Measurements from ENCODE around the gene CDK10.
"Not testable (repeated sequence)": the region's sequence is repeated elsewhere in the genome, so short reads cannot be mapped to it uniquely, and the experiment has no call there.

CDK10 gene

DNA sequence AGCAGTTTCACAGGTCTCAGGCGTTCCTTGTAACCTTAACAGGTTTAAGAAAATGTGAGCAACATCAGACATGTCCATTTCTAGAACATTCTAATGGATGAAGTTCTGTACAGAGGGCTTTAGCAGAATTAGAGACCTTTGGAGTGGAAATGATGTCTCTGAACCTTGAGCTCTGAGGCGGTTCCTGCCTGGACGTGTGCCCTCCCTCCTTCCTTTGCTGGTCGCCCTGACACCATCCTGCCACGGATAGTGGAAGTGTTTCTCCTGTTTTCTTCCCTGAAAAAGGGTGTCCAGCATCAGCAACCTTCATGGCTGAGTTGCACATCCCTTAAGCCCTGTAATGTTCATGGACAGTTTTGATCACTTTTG is 17.7 kb upstream of the CDK10 start:
- no peak for DNase-seq

DNA sequence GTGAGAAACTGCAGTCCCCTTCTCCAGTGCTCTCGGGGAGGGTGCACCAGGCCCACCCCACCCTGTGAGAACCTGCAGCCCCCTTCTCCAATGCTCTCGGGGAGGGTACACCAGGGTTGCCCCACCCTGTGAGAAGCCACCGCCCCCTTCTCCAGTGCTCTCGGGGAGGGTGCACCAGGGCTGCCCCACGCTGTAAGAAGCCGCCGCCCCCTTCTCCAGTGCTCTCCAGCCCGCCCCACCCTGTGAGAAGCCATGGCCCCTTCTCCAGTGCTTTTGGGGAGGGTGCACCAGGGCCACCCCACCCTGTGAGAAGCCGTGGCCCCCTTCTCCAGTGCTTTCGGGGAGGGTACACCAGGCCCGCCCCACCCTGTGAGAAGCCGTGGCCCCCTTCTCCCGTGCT is 16.7 kb upstream of the CDK10 start:
- DNase-seq = no peak

DNA sequence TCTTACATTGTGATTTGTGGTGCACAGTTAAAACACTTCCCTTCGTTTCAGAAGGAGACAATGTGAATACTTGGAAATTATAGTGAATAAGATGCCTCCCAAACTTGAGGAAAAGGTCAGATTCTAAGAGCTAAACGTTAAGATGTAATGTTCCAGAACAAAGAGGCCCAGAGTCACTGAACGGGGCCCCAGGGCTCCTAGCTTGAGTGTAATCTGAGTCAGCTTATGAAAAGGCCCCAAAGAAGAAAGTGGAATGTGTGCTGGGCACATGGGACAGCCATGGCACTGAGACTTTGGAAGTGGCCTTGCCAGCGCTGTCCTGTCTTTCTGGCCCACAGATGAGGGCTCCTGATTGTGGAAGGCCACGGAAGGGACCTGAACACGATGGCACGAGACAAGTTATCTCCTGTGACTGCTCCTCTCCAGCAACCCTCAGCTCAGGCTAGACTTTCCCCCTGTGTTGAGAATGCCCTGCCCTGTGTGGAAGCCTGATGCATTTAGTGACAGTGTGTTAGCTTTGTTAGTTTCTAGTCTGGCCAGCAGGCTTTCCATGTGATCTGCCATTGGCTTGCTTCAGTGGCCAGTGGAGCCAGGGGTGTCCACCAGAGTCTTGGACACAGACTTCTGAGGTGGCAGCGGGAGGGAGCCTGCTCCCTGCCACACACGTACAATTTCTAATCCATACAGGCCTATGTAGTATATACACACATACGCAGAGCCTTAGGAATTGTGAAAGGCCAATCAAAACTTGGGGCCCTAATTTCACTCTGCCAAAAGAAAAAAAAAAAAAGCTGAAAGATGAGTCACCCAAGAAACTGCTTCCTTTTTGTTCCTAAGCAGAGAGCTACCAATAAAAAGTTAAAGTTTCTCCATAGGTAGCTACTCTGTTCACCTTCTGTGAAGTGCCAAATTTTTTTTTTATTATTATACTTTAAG is 15.7 kb upstream of the CDK10 start:
- no peak for DNase-seq

DNA sequence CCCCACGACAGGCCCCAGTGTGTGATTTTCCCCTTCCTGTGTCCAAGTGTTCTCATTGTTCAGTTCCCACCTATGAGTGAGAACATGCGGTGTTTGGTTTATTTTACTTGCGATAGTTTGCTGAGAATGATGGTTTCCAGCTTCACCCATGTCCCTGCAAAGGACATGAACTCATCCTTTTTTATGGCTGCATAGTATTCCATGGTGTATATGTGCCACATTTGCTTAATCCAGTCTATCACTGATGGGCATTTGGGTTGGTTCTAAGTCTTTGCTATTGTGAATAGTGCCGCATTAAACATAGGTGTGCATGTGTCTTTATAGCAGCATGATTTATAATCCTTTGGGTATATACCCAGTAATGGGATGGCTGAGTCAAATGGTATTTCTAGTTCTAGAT is 14.9 kb upstream of the CDK10 start:
- DNase-seq = not testable (repeated sequence)

DNA sequence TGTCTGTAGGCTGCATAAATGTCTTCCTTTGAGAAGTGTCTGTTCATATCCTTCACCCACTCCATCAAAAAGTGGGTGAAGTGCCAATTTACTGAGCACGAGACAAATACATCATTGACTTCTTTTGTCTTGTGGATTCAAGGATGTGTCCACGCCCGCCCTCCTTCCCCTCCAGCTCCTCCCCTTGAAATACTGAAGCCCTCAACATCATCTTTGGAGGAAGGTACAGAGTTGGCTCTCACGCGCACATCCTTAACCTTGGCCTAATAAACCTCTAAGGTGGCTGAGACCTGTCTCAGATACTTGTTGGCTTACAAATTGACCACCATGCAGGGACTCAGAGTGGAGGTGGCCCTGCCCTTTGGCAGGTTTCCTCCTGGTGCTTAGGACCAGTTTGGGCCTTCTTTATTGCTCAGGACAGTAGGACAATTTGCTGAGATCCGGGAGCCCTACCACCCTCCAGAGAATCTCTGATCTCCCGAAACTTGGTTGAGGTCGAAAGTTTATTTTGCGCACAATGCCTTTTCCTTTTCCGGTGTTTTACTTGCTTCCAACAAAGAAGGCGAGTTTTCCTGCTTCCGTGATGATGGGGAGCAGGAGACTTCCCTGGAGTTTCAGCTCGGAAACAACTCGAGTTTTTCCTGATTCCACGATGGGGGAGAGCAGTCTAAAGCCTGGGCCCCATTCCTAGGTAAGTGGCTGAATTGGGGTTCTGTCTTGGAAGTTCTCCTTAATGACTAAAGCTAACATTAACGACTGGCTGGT is 14.1 kb upstream of the CDK10 start:
- no peak for DNase-seq

DNA sequence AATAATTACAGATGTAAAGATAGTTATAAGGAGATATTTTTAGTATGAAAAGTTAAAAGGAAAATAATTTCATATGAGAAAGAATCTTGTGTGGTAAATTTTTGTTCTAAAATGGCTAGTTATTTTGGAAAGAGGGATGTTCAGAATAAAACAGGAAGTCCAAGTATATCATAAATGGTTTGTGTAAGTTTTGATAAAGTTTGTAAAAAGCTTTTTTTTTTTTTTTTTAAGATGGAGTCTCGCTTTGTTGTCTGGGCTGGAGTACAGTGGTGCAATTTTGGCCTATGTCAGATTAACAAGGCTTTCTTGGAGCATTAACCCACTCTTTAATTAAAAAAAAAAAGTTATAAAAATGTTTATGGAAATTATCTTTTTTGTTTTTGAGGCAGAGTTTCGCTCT is 8.2 kb upstream of the CDK10 start:
- no peak for DNase-seq

DNA sequence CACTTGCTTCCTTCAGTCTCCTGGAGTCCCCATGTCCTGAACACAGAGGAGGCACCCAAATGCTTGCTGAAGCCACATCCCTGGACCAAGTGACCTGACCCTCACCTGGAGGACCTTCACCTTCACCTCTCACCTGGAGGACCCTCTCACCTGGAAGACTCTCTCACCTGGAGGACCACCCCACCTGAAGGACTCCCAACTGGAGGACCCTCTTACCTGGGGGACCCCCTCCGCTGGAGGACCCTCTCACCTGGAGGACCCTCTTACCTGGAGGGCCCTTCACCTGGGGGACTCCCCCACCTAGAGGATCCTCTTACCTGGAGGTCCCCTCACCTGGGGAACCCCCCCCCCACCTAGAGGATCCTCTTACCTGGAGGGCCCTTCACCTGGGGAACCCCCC is 573 bp upstream of the CDK10 start:
- no peak for DNase-seq

DNA sequence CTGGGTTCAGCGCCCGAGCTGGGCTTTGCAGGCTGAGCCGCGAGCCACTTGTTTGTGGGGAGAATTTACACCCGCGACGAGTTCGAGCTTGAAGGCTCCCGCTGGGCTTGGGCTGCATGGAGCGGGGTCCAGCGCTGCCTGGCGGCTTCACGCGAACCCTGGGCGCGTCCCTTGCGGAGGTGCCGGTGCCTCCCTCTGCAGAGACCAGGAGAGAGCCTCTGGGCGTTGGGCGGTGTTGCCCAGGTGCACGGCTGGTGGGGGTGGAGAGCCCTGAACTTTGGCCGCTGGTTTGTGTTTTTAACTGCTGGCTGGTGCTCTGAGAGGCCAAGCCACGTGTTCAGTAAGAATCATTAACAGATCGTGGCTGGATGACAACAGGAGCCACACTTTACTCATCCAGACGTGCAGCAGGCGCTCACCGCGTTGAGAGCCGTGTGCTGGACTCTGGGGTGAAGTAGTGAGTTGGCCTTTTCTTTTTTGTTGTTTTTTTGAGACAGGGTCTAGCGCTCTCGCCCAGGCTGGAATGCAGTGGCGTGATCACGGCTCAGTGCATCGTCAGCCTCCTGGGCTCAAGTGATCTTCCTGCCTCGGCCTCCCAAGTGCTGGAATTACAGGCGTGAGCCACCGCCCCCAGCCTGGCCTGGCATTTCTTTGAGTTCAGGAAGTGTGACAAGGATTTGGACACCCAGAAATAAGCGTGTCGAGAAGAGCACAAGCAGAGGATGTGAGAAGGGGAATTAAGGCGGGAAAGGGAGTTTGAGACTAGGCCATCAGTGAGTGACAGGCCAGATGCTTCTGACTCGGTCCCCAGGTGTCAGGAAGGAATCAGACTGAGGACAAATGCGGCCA is 827 bp downstream of the CDK10 start:
- DNase-seq = peak in 1 of 2 experiments; percentile 21

DNA sequence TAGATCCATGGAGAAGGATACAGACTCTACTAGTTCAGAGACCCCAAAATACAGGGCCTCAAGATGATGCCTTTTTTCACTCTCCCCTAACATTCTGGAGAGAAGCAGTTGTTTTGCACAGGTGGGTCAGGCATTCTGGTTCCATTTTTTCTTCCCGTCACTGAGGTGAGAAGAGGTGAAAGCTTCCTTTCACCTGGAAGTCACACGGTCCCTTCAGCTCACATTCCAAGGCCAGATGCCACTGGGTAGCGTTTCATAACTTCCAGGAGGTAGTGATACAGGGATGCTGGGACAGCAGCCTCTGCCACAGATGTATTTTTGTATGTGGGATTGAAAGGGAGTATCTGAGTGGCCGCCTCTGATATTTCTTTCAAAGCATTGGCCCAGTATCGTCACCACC is 1.9 kb downstream of the CDK10 start:
- DNase-seq = no peak

DNA sequence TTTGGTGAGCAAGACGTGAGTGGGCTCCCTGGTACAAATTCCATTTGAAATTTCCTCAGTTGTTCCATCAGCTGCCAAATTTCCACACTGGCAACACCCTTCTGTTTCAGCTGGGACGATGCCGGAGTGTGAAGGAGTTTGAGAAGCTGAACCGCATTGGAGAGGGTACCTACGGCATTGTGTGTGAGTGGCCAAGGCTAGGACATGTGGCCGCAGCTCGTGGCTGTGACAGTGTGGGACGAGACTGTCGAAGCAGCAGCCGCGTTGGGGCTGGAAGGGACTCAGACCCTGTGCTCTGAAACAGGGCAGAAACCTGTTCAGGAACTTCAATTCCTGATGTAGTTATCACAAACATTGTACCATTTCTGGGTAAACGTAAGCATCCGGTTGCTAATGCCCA is 2.7 kb downstream of the CDK10 start:
- no peak for DNase-seq

DNA sequence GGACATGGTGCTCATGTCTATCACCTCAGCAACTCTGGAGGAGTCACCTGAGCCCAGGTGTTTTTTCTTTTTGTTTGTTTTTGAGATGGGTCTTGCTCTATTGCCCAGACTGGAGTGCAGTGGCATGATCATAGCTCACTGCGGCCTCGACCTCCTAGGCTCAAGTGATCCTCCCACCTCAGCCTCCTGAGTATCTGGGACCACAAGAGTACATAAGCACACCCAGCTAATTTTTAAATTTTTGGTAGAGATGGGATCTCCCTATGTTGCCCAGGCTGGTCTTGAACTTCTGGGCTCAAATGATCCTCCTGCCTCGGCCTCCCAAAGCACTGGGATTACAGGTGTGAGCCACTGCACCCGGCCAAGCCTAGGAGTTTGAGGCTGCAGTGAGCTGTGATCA is 3.1 kb downstream of the CDK10 start:
- not testable (repeated sequence) for DNase-seq

DNA sequence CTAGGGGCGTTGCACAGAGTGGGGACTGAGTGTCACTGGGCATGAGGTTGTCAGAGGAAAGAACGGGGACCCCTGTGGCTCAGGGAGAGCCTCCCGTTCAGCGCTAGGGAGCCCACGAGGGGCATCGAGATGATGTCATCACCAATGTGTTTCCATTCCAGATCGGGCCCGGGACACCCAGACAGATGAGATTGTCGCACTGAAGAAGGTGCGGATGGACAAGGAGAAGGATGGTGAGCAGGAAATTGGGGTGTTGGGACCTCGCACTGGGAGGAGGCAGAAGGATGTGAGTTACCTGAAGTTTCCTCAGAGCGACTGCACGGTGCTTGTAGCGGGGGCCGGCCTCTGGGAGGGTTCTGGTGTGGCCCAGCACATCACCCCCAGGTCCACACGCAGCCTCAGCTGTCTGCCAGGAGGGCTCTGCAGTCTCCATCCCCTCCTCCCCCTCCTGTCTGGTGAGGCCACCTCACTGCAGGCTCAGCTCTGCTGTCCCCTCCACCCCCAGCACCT is 4.0 kb downstream of the CDK10 start:
- DNase-seq = no peak

DNA sequence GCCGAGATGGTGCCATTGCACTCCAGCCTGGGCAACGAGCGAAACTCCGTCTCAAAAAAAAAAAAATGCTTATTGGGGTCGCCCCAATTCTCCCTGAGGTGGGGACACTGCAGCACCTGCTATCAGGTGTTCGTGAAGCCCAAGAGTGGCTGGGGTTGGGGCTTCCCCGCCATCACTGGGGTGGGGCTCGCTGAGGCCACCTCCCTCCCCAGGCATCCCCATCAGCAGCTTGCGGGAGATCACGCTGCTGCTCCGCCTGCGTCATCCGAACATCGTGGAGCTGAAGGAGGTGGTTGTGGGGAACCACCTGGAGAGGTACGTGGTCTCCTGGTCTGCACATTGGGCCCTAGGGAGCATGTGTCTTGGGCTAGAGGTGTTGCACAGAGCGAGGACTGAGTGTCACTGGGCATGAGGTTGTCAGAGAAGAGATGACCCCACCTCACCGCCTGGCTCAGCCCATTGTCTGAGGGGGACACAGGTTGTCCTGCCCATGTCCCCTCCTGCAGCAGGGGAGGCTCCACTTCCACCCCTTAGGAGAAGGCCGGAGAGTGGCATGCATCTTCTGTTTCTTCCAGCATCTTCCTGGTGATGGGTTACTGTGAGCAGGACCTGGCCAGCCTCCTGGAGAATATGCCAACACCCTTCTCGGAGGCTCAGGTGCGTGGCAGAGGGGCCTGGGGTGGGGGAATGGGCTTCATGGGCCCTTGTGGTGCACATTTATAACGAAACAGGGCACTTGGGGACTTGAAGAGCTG is 4.9 kb downstream of the CDK10 start:
- DNase-seq = no peak

DNA sequence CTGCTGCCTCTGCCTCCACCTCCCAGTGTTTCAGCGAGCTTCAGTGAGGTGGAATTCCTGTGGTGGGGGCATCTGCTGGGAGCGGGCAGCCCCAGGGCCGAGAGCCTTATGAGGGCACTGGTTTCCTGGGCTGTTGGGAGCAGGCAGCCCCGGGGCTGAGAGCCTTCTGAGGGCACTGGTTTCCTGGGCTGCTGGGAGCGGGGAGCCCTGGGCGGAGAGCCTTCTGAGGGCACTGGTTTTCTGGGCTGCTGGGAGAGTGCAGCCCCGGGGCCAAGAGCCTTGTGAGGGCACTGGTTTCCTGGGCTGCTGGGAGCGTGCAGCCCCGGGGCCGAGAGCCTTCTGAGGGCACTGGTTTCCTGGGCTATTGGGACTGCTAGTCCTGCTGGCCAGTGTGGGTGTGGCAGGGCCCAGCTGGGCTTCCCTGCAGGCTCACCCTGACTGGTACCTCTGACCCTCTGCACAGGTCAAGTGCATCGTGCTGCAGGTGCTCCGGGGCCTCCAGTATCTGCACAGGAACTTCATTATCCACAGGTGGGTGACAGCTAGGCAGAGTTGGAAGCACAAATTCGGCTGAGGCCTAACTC is 5.6 kb downstream of the CDK10 start:
- DNase-seq = no peak

DNA sequence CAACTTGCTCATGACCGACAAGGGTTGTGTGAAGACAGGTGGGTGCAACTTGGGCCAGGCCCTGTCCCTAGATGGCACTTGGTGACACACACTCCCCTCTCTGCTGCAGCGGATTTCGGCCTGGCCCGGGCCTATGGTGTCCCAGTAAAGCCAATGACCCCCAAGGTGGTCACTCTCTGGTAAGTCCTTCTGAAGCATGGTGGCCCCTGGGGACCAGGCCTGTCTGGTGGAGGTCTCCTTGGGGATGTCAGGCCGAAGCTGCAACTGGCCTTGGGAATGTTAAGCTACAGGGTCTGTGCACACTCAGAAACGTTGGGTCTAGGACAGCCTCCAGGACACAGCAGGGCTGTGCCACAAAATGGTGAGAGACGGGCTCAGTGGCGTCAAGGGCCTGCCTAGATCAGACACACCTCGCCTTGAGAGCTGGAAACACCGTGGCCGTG is 6.8 kb downstream of the CDK10 start:
- DNase-seq = no peak

DNA sequence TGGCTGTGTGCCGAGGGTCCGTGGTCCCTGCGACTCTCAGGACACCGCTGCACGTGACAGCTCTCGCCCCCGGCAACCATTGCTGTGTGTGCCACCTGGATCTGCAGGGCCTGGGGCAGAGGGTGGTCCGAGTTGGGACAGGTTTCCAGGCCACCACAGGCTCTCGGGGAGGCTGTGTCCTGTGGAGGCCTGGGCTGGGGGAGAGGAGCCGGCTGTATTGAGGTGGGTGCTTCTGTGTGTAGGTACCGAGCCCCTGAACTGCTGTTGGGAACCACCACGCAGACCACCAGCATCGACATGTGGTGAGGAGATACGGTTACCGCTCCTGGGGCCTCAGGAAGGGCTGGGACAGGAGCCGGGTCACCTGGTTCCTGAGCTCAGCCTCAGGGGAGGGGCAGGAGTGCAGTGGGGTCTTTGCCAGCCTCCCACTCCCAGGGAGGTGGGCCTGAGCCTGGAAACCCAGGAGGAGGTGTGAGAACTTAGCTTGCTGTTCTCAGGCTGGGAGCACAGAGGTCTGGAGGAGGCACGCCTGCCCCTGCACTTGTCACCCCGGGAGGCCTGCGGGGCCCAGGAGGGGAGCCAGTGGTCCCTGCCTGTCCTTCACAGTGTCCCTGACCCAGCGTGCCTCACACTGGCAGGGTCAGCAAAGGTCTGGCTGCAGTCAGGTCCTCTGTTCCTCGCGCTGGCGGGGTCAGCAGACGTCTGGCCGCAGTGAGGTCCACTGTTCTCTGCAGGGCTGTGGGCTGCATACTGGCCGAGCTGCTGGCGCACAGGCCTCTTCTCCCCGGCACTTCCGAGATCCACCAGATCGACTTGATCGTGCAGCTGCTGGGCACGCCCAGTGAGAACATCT is 7.7 kb downstream of the CDK10 start:
- no peak for DNase-seq

DNA sequence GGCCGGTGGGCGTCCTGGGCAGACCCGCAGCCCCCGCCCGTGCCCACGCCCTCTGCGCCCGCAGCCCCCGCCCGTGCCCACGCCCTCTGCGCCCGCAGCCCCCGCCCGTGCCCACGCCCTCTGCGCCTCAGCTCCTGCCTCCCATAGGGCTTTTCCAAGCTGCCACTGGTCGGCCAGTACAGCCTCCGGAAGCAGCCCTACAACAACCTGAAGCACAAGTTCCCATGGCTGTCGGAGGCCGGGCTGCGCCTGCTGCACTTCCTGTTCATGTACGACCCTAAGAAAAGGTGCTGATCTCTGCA is 8.2 kb downstream of the CDK10 start:
- not testable (repeated sequence) for DNase-seq

DNA sequence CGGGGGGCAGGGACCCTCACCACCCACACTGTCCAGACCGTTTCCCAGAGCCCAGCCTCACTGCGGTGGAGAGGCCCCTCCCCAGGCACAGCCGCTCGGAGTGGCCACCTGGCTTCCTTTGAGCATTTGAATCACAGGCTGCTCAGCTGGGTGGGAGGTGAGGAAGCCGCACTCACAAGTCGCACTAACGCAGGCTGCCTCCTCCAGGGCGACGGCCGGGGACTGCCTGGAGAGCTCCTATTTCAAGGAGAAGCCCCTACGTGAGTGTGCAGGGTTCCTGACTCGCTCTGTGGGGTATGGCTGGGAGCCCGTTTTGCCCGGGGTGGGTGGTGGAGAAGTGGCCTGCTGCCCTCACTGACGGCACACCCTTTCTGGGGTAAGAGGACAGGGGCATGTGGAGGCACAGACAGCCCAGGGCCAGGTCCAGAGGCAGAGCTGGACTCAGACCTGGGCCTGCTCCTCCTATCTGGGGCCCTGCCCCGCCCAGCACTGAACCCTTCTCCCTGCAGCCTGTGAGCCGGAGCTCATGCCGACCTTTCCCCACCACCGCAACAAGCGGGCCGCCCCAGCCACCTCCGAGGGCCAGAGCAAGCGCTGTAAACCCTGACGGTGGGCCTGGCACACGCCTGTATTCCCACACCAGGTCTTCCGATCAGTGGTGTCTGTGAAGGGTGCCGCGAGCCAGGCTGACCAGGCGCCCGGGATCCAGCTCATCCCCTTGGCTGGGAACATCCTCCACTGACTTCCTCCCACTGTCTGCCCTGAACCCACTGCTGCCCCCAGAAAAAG is 8.8 kb downstream of the CDK10 start:
- no peak for DNase-seq

DNA sequence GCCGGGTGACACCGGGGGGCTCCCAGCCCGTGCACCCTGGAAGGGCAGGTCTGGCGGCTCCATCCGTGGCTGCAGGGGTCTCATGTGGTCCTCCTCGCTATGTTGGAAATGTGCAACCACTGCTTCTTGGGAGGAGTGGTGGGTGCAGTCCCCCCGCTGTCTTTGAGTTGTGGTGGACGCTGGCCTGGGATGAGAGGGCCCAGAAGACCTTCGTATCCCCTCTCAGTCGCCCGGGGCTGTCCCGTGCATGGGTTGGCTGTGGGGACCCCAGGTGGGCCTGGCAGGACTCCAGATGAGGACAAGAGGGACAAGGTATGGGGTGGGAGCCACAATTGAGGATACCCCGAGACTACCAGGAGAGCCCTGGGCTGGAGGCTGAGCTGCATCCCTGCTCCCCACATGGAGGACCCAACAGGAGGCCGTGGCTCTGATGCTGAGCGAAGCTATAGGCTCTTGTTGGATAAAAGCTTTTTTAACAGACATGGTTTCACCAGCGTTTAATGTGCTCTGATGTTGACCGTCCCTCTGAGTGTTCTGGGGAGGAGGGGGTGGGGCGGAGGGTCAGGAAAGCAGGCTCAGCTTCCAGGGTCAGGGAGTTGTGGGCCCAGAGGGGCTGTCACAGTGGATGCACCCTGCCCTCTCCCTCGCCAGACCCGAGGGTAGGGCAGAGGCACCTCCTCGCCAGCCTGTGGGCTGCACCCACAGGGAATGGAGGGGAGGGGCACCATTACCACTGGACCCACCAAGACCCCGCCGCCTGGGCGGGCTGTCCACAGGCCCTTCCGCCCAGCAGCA is 9.6 kb downstream of the CDK10 start:
- DNase-seq = no peak
